Activated CD4-positive, alpha-beta memory T cell treated with anti-CD3 and anti-CD28 coated beads for 36 hours (primary cell): ENCODE results near the gene FBN2. TPM values are rescaled to one million over a fixed set of nuclear protein-coding genes. Genes with fewer than 3 reads are reported as not detected.

Source experiments
- CTCF ChIA-PET: fragments of 350-600 bp; sonication (Branson Sonifier 250); formaldehyde crosslinking; loops from one replicate; lab custom pipeline; 2021; ENCODE audit warnings: antibody characterized with exemption, inconsistent platforms; lab: Charles Lee
- POLR2A ChIA-PET: fragments of 350-600 bp; sonication (Branson Sonifier 250); formaldehyde crosslinking; loops from one replicate; lab custom pipeline; 2021; ENCODE audit warnings: antibody characterized with exemption; lab: Charles Lee
- DNase-seq: peaks from one replicate; pipeline ENCODE4 v3.0.0-alpha.2; 2020
- H3K27ac Mint-ChIP-seq: one replicate; pipeline ENCODE4 v1.8.0; 2021; ENCODE audit warnings: mixed read lengths
- H3K27me3 Mint-ChIP-seq: one replicate; pipeline ENCODE4 v1.8.0; 2021; ENCODE audit warnings: mixed read lengths
- H3K36me3 Mint-ChIP-seq: one replicate; pipeline ENCODE4 v1.8.0; 2021; ENCODE audit warnings: mixed read lengths
- H3K4me1 Mint-ChIP-seq: one replicate; pipeline ENCODE4 v1.8.0; 2021; ENCODE audit warnings: low read depth, mixed read lengths
- H3K4me3 Mint-ChIP-seq: one replicate; pipeline ENCODE4 v1.8.0; 2021; ENCODE audit warnings: mild to moderate bottlenecking, mixed read lengths
- H3K9me3 Mint-ChIP-seq: one replicate; pipeline ENCODE4 v1.8.0; 2021; ENCODE audit warnings: mixed read lengths
- intact Hi-C: fragments of 100-400 bp; cut with micrococcal nuclease; formaldehyde crosslinking; loops from one replicate; pipeline ENCODE4 v1.15.1; 2023
- total RNA-seq, 2 experiments: library from RNA; stranded (reverse); gene quantifications; one replicate each; pipeline ENCODE4 v1.2.3, GENCODE V29; 2021

The FBN2 gene
- total RNA-seq, 2 experiments from 2014 or later, result not detected

- DNase-seq, result no peak
- Mint-ChIP-seq H3K27me3 (no peaks in the 10 kb centered on the region), H3K36me3 (no peaks in the 10 kb centered on the region), H3K9me3 (peaks cover 10% of the 10 kb centered on the region), H3K4me3 (no peak overlapping the region), H3K4me1 (no peaks in the 10 kb centered on the region), H3K27ac (no peak overlapping the region)
- ChIA-PET POLR2A (no interaction called here), CTCF (no interaction called here)
- intact Hi-C loops, result no loop called here
These were observed 44.3 kb downstream of the FBN2 start for GRCh38 chr5:128493657-128494329.

- intact Hi-C loops, result no loop called here
- H3K4me1 Mint-ChIP-seq, result no peaks in the 10 kb centered on the region
- H3K27me3 Mint-ChIP-seq, result no peaks in the 10 kb centered on the region
- H3K9me3 Mint-ChIP-seq, result peaks cover 10% of the 10 kb centered on the region
- ChIA-PET POLR2A (no interaction called here), CTCF (no interaction called here)
- H3K36me3 Mint-ChIP-seq, result no peaks in the 10 kb centered on the region
- H3K27ac Mint-ChIP-seq, result no peak overlapping the region
- no peak overlapping the region for H3K4me3 Mint-ChIP-seq
- DNase-seq, result no peak
These were observed 46.8 kb downstream of the FBN2 start for GRCh38 chr5:128491291-128491690.

- no peak overlapping the region for H3K27ac Mint-ChIP-seq
- CTCF ChIA-PET, result no interaction called here
- H3K9me3 Mint-ChIP-seq, result peaks cover 10% of the 10 kb centered on the region
- POLR2A ChIA-PET, result no interaction called here
- H3K4me1 Mint-ChIP-seq, result no peaks in the 10 kb centered on the region
- no peaks in the 10 kb centered on the region for H3K36me3 Mint-ChIP-seq
- DNase-seq, result no peak
- intact Hi-C loops, result no loop called here
- H3K27me3 Mint-ChIP-seq, result no peaks in the 10 kb centered on the region
- H3K4me3 Mint-ChIP-seq, result no peak overlapping the region
These were observed 47.3 kb downstream of the FBN2 start for GRCh38 chr5:128490761-128491160.

- POLR2A ChIA-PET, result no interaction called here
- no peaks in the 10 kb centered on the region for H3K4me1 Mint-ChIP-seq
- no peak overlapping the region for H3K4me3 Mint-ChIP-seq
- peaks cover 2% of the 10 kb centered on the region for H3K9me3 Mint-ChIP-seq
- CTCF ChIA-PET, result no interaction called here
- DNase-seq, result no peak
- H3K27me3 Mint-ChIP-seq, result no peaks in the 10 kb centered on the region
- no peaks in the 10 kb centered on the region for H3K36me3 Mint-ChIP-seq
- intact Hi-C loops, result no loop called here
- H3K27ac Mint-ChIP-seq, result no peak overlapping the region
These were observed 51.0 kb downstream of the FBN2 start for GRCh38 chr5:128487041-128487440.

- DNase-seq, result no peak
- ChIA-PET POLR2A (no interaction called here), CTCF (no interaction called here)
- Mint-ChIP-seq H3K4me1 (no peaks in the 10 kb centered on the region), H3K27me3 (no peaks in the 10 kb centered on the region), H3K27ac (no peak overlapping the region), H3K4me3 (no peak overlapping the region), H3K36me3 (no peaks in the 10 kb centered on the region), H3K9me3 (peaks cover 2% of the 10 kb centered on the region)
- intact Hi-C loops, result no loop called here
These were observed 54.3 kb downstream of the FBN2 start for GRCh38 chr5:128483738-128484137.

GRCh38 chr5:128480906-128481633, 57.0 kb downstream of the FBN2 start:
- Mint-ChIP-seq H3K27me3 (no peaks in the 10 kb centered on the region), H3K4me1 (no peaks in the 10 kb centered on the region), H3K4me3 (no peak overlapping the region), H3K9me3 (peaks cover 2% of the 10 kb centered on the region), H3K36me3 (no peaks in the 10 kb centered on the region), H3K27ac (no peak overlapping the region)
- intact Hi-C loops, result no loop called here
- POLR2A ChIA-PET, result no interaction called here
- CTCF ChIA-PET, result no interaction called here
- DNase-seq, result no peak

GRCh38 chr5:128480158-128480557, 57.9 kb downstream of the FBN2 start:
- CTCF ChIA-PET, result no interaction called here

GRCh38 chr5:128478386-128479368, 59.4 kb downstream of the FBN2 start:
- Mint-ChIP-seq H3K4me1 (no peaks in the 10 kb centered on the region), H3K27ac (no peak overlapping the region), H3K27me3 (no peaks in the 10 kb centered on the region), H3K9me3 (no peaks in the 10 kb centered on the region), H3K4me3 (no peak overlapping the region), H3K36me3 (no peaks in the 10 kb centered on the region)
- intact Hi-C loops, result no loop called here
- CTCF ChIA-PET, result no interaction called here
- DNase-seq, result no peak
- POLR2A ChIA-PET, result no interaction called here

More at GRCh38 chr5:128480158-128480557, 57.9 kb downstream of the FBN2 start:
- Mint-ChIP-seq H3K27me3 (no peaks in the 10 kb centered on the region), H3K4me1 (no peaks in the 10 kb centered on the region), H3K9me3 (peaks cover 2% of the 10 kb centered on the region), H3K4me3 (no peak overlapping the region), H3K36me3 (no peaks in the 10 kb centered on the region), H3K27ac (no peak overlapping the region)
- POLR2A ChIA-PET, result no interaction called here
- no peak for DNase-seq
- intact Hi-C loops, result no loop called here

GRCh38 chr5:128477944-128478343, 60.1 kb downstream of the FBN2 start:
- CTCF ChIA-PET, result no interaction called here
- H3K27me3 Mint-ChIP-seq, result no peaks in the 10 kb centered on the region
- no peak overlapping the region for H3K4me3 Mint-ChIP-seq
- DNase-seq, result no peak
- H3K9me3 Mint-ChIP-seq, result no peaks in the 10 kb centered on the region
- H3K4me1 Mint-ChIP-seq, result no peaks in the 10 kb centered on the region
- intact Hi-C loops, result no loop called here
- H3K36me3 Mint-ChIP-seq, result no peaks in the 10 kb centered on the region
- POLR2A ChIA-PET, result no interaction called here
- no peak overlapping the region for H3K27ac Mint-ChIP-seq

- intact Hi-C loops, result no loop called here
- H3K9me3 Mint-ChIP-seq, result no peaks in the 10 kb centered on the region
- no peaks in the 10 kb centered on the region for H3K4me1 Mint-ChIP-seq
- no peak overlapping the region for H3K4me3 Mint-ChIP-seq
- H3K27ac Mint-ChIP-seq, result no peak overlapping the region
- no peaks in the 10 kb centered on the region for H3K27me3 Mint-ChIP-seq
- CTCF ChIA-PET, result no interaction called here
- no peaks in the 10 kb centered on the region for H3K36me3 Mint-ChIP-seq
- POLR2A ChIA-PET, result no interaction called here
- no peak for DNase-seq
These were observed 62.4 kb downstream of the FBN2 start for GRCh38 chr5:128475693-128476092.

- H3K4me3 Mint-ChIP-seq, result no peak overlapping the region
- DNase-seq, result no peak
- no peak overlapping the region for H3K27ac Mint-ChIP-seq
- no peaks in the 10 kb centered on the region for H3K4me1 Mint-ChIP-seq
- H3K9me3 Mint-ChIP-seq, result no peaks in the 10 kb centered on the region
- POLR2A ChIA-PET, result no interaction called here
- H3K36me3 Mint-ChIP-seq, result no peaks in the 10 kb centered on the region
- intact Hi-C loops, result no loop called here
- CTCF ChIA-PET, result interaction anchor here (0.7 kb wide), 1 partner anchor 967 kb away, joined by 3 read pairs; no protein-coding TSS in a partner anchor
- no peaks in the 10 kb centered on the region for H3K27me3 Mint-ChIP-seq
These were observed 65.1 kb downstream of the FBN2 start for GRCh38 chr5:128472919-128473318.

GRCh38 chr5:128472036-128472435, 66.0 kb downstream of the FBN2 start:
- DNase-seq, result no peak
- intact Hi-C loops, result no loop called here
- H3K4me3 Mint-ChIP-seq, result no peak overlapping the region
- POLR2A ChIA-PET, result no interaction called here
- H3K36me3 Mint-ChIP-seq, result no peaks in the 10 kb centered on the region
- no peaks in the 10 kb centered on the region for H3K4me1 Mint-ChIP-seq
- H3K9me3 Mint-ChIP-seq, result no peaks in the 10 kb centered on the region
- no peaks in the 10 kb centered on the region for H3K27me3 Mint-ChIP-seq
- H3K27ac Mint-ChIP-seq, result no peak overlapping the region
- CTCF ChIA-PET, result no interaction called here
